GM15510 (cell line): Measurements from ENCODE around the gene TMEM108.

Experiments used
- POLR2A ChIP-seq: IDR thresholded peaks from 3 replicates; pipeline ENCODE4 v1.6.1; 2011; ENCODE audit warnings: borderline replicate concordance; ENCODE audit not compliant: insufficient read length; ENCODE audit errors: extremely low read depth

Gene TMEM108

DNA sequence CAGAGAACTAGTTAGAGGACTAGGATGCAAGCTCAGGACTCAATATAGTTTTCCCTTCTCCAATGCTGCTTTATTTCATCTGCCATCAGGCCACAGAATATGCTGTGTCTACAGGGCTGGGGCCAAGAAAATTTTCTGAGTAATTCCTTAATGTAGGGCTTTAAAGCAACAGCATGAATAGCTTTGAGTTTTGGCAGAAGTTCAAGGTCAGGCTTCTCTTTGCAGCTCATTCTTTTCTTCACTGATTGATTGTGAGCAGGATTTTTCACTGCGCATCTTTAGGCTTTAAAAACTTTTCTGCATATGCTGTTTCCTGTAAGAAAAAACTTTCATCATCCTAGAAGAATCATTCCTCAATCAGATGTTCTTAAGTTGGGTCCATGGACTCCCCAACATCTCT, 4.6 kb downstream of the TMEM108 start:
- no peak for TF ChIP-seq POLR2A

DNA sequence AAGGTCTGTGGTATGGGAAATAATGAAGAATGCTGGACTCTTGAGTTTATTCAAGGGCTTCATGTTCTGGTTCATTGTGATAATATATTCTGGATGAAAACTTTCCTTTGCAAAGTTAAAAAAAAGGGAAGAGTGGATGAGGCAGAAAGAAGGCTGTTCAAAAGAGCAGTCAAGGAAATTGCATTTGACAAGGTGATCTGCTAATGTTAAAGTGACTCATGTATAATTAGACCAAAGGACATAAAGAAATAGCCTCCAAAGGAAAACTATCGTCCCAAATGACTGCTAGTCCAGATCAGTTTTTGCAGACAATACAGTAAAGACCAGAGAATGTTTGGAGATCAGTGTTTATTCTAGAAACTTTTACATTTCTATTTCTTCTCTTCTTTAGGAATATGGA, 9.8 kb downstream of the TMEM108 start:
- no peak for TF ChIP-seq POLR2A

DNA sequence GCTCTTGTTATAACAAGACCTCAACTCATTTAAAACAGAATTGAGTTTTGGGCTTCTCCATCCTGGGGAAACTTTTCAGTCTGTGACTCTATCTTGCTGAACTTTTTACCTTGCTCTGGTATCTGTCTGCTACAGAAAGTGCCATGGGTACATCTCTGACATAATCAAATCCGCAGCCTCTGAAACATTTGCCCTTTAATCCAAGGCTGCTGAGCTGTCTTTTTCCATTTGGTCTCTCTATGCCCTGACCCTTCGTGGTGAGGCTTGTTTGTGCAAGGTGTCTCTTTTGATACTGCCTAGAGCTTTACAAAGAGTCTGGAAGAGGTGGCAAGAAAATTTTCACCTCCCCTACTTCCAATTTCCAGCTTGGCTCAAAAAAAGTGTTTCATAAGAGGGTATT, 11.3 kb downstream of the TMEM108 start:
- TF ChIP-seq POLR2A, result no peak

DNA sequence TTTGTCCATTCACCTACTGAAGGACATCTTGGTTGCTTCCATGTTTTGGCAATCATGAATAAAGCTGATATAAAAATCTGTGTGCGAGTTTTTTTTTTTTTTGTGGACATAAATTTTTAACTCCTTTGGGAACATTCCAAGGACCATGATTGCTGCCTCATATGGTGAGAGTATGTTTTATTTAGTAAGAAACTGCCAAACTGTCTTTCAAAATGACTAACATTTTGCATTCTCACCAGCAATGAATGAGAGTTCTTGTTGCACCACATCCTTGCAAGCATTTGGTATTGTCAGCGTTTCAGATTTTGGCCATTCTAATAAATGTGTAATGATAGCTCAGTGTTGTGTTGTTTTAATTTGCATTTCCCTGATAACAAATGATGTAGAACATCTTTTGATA, 12.7 kb downstream of the TMEM108 start:
- TF ChIP-seq POLR2A, result no peak

DNA sequence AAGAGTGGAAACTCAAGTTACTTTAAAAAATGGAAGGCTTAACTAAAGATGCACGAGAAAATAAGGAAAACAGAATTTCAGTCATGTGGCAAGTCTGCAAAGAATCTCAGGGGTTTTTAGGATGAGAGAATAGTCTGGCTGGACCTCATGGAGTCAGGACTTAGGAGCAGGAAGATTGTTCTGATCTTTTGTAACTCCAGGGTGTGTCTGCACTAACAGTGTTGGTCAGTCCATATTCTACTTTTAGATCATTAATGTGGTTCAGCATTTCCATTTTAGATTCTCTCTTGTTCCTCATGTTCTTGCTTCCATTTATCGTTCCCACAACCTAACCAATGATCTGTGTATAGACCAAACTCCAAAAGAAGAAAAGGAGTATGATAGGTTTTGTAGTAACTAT, 15.3 kb downstream of the TMEM108 start:
- TF ChIP-seq POLR2A, result no peak

DNA sequence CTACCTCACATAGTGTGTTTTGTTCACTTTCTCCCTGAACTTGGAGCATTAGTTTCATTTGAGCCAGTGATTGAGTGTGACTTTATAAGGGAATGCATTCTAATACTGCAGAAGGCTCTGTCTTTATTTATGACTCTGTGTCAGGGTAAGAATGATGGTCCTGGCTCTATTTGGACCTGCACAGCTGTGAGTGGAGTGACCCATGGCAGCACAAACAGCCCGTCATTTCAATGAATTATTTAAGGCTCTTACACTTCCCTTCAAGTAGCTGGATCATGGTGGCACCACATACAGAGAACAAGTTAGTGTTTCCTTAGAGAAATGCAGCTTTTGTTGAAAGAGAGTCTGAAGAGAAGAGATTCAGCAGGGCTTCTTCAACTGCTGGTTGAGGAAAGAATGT, 16.4 kb downstream of the TMEM108 start:
- no peak for TF ChIP-seq POLR2A

DNA sequence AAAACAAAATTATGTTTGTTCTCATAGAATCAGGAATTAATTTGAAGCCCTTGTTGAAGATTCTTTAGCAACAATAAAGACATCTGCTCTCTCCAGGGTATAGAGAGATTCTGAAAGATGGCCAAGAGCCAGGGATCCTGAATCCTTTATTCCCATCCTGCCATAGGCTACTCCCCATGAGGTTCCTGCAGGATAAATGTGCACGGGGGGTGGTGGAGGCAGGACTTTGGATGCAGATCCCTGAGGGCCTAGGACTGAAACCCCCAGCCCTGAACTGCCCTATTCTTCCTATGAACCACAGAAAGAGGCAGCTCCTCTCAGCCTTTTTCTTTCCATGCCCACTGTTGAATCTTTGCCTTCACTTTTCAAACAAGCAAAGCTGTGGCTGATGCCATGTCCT, 17.1 kb downstream of the TMEM108 start:
- no peak for TF ChIP-seq POLR2A

DNA sequence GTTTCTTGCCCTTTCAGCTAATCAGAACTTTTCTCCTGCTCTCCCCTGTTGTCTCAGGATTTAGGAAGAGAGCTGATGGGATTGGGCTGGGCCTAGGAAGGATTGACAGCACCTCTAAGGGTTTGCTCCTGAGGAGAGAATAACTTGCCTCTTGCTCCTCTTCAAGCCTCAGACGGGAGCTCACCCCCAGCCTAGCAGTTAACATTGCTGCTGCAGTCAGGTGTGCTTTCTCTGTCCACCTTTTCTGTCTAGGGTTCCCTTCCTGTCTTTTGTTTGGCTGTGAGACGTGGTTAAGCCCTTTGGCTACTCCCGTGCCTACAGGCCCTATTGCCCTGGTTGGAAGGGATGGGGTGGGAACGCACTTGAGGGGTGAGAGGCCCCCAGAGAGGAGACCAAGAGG, 20.1 kb downstream of the TMEM108 start:
- no peak for TF ChIP-seq POLR2A

DNA sequence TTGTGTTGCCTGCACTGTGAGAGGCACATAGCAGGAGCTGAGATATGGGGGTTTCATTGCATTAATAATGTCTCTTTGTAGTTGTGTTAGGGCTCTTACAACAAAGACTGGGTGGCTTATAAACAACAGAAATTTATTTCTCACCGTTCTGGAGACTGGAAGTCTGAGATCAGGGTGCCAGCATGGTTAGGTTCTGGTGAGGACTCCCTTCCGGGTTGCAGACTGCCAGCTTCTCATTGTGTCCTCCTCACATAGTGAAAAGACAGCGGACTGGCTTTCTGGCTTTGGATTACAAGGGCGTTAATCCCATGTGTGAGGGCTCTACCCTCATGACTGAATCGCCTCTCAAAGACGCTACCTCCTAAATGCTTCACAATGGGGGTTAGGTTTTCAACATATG, 20.6 kb downstream of the TMEM108 start:
- no peak for TF ChIP-seq POLR2A

DNA sequence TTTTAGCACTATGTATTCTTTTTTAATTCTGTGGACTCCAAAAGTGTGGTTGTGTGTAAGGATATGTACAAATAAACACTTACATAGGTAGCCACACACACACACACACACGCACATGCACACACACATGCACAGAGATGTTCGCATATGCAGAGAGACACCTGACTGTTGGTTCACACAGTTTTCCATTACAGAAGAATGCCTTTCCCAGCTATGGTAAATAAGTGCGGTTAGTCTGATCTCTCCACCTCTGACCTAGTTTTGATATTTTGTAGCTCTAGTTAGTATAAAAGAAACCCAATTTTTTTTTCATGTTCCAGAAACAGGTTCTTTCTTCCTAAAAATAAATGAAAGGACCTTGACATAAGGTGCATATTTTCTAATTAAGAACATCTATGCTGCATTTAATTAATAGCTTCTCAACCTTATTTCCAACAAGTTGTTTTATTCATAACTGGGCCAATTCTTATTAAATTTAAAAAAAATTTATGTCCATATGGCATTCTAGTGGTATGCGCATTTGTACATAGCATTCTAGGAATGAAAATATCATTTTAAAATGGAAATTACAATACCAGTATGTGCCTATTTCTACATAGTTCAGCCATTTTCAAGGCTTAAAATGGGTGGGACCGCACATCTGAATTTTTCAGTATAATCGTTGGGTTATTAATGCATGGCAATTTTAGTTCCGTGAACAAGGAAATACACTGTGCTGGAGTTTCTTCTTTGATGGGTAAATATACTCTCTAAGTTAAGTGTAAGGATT, 27.2 kb downstream of the TMEM108 start:
- TF ChIP-seq POLR2A, result no peak

DNA sequence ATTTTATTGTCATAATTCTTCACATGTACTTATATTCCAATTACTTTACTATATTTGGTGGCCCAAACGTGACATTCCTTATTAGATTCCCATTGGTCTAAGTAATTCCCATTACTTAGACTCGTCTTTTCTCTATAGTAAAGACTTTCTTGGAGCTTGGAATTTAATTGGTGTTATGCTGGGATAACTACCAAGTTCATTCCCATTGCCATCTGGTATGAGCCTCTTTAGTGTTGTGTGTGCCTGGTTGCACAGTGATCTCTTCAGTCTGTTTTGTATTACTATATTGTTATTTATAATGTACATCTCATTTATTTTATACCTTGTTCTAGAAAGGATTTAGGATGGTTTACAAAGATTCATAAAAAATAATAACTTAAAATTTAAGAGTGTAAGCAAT, 27.8 kb downstream of the TMEM108 start:
- no peak for TF ChIP-seq POLR2A

DNA sequence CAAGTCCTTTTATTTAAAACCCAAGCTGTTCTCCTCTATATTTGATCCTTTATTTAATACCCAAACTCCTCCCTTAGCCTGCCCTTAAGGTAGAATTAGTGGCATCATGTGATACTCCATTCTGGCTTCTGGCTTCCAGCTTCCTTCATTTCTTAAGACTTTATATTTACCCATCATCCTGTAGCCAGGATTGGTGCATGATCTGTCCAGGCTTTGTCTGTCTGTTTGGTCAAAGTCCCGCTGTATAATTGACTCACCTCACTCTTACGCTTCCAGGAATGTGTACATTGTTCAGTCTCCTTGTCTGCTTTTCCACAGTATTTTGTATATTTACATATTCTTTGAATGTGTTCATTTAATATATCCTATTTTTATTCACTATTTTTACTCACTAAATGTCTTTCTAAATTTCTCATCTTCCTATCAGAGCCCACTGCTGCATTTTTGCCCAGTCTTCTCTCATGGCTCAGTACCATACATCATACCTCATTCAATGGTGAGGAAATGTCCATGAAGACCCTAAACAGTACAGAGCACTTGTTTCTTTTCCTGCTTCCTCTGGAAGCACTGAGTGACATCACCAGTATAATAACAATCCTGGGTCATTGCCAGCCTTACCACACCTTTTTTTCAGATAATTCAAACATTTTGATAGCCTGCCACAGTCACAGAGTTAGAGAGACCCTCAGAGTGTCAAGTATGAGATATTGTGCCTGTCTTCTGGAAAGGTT, 31.5 kb downstream of the TMEM108 start:
- TF ChIP-seq POLR2A, result no peak

DNA sequence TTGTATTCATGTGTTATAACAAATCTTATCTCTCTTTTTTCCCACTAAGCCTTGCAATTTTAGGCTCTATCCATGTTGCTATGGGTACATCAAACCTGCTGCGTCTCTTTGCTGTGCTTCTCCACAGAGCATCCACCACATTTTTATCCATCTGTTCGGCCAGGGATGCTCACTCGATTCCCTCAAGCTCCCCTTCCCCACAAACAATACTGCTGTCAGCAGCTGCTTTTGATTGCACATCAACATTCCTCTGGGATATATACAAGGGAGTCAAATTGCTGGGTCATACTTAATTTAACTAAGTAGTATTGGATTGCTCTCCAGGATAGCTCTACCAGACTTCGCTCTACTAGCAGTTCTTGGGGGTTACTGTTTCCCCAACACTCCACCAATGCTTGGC, 36.8 kb downstream of the TMEM108 start:
- TF ChIP-seq POLR2A, result no peak

DNA sequence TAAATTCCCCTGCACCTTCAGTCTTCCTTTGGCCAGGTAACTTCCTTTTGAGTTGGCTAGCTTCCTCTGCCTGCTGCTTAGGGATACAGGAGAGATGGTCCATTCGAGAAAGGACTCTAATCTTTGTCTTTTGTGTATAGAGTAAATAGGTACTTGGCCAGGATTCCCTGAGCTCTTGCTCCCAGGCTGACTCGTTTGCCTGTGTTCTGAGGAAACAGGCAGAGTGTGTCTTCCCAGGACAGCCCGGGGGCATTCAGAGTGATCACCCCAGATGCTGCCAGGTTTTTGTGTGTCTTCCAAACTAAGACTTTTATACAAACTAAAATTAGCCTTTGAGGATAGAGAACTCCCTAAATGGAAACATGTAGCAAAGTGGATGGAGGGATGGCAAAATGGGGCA, 39.5 kb downstream of the TMEM108 start:
- TF ChIP-seq POLR2A, result no peak

DNA sequence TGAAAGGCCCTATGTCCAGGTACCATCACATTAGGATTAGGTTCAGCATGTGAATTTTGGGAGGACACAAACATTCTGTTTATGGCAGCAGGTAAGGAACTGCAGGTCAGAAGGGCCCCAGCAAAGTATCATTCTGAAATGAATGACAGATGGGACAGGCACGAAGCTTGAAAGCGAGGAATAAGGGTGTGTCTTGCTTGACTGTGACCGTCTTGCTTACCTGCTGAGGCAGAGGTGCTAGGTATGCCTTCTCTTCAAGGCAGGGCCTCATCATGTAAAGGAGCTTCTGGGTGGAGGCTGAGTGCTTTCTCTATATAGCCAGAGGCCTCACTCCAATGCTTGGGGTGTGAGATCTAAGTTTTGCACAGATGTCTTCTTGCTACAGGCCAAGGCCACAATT, 41.4 kb downstream of the TMEM108 start:
- TF ChIP-seq POLR2A, result no peak

DNA sequence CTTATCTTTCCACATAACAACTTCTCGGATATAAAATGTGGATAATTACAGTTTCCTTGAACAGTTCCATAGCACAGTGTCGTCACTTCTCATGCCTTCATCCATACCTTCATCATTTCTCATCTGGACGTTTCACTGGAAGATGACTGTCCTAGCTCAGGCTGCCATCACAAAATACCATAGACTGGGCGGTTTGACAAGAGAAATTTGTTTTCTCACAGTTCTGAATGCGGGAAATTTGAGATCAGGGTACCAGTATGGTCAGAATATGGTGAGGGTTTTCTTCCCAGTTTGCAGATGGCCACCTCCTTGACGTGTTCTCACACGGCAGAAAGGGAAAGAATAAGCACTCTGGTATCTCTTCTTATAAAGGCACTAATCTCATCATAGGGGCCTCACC, 42.8 kb downstream of the TMEM108 start:
- no peak for TF ChIP-seq POLR2A
